Measurements from ENCODE around the gene ELOVL7. TPM values are rescaled to one million over a fixed set of nuclear protein-coding genes. Genes with fewer than 3 reads are reported as not detected.

The ELOVL7 gene
- total and polyA plus RNA-seq, 10 of the 15 experiments (the other 5 are each of a cell fraction or from before 2014, with no cell fraction given) = 0.26 to 1.2 (median 0.92) TPM

- Histone ChIP-seq H2AFZ (ENCODE audit: control insufficient read depth, low read depth, low read length) (no peak overlapping the region), H3K36me3 (ENCODE audit: control insufficient read depth in 2 of 2, insufficient read depth in 2 of 2, low read length in 1 of 2) (no peaks in the 10 kb centered on the region), H3K4me3 (no peak overlapping the region), H3K79me2 (ENCODE audit: control insufficient read depth, insufficient read depth, low read length) (no peaks in the 10 kb centered on the region), H3K27me3 (replicated peaks in 1 of 2; ENCODE audit: control insufficient read depth in 2 of 2, insufficient read depth in 2 of 2, low read length in 1 of 2) (no peaks in the 10 kb centered on the region), H3K27ac (ENCODE audit: control insufficient read depth, insufficient read depth) (no peak overlapping the region), H3K9me3 (replicated peaks; ENCODE audit: control insufficient read depth, insufficient read depth, low read length) (no peaks in the 10 kb centered on the region; the same call in 2 of the 3 replicates), H3K9ac (ENCODE audit: control insufficient read depth, insufficient read depth, low read length) (no peak overlapping the region), H3K4me1 (ENCODE audit: control insufficient read depth, insufficient read depth, low read length) (no peaks in the 10 kb centered on the region), H3K4me2 (ENCODE audit: control insufficient read depth, insufficient read depth) (no peak overlapping the region), H4K20me1 (ENCODE audit: control insufficient read depth, insufficient read depth) (no peaks in the 10 kb centered on the region)
- CTCF ChIA-PET = no interaction called here
- FAIRE-seq (no peak), DNase-seq (ENCODE audit: low read depth, low spot score) (no peak), ATAC-seq (no peak)
- POLR2A ChIA-PET = no interaction called here
- intact Hi-C loops (cut with micrococcal nuclease; ENCODE audit: unreplicated experiment) = no loop called here
- WGBS (ENCODE audit: insufficient coverage, insufficient replicate concordance, low lambda C conversion rate, missing lambda C conversion rate) = 86% methylated on average over 2 of the region's 2 CpGs
- RAD21 ChIA-PET (ENCODE audit: unreplicated experiment) = no interaction called here
- TF ChIP-seq ZNF217 (IDR thresholded peaks at IDR 0.05) (no peak), ZNF207 (IDR thresholded peaks at IDR 0.05; ENCODE audit: borderline replicate concordance) (no peak), TCF7 (IDR thresholded peaks at IDR 0.05; ENCODE audit: borderline replicate concordance) (no peak), PAX8 (IDR thresholded peaks at IDR 0.05) (no peak), FOS (IDR thresholded peaks at IDR 0.05; ENCODE audit: borderline replicate concordance, extremely low read depth, insufficient read length) (no peak), REST (IDR thresholded peaks at IDR 0.05; ENCODE audit: low read depth, low read length) (no peak), HDAC2 (IDR thresholded peaks at IDR 0.05) (no peak), IKZF1 (conservative IDR thresholded peaks at IDR 0.05) (no peak), CHD4 (IDR thresholded peaks at IDR 0.05) (no peak), RBBP5 (conservative IDR thresholded peaks at IDR 0.05) (no peak), TARDBP (IDR thresholded peaks at IDR 0.05; ENCODE audit: borderline replicate concordance) (no peak)
- TF ChIP-seq, protein P1, sequence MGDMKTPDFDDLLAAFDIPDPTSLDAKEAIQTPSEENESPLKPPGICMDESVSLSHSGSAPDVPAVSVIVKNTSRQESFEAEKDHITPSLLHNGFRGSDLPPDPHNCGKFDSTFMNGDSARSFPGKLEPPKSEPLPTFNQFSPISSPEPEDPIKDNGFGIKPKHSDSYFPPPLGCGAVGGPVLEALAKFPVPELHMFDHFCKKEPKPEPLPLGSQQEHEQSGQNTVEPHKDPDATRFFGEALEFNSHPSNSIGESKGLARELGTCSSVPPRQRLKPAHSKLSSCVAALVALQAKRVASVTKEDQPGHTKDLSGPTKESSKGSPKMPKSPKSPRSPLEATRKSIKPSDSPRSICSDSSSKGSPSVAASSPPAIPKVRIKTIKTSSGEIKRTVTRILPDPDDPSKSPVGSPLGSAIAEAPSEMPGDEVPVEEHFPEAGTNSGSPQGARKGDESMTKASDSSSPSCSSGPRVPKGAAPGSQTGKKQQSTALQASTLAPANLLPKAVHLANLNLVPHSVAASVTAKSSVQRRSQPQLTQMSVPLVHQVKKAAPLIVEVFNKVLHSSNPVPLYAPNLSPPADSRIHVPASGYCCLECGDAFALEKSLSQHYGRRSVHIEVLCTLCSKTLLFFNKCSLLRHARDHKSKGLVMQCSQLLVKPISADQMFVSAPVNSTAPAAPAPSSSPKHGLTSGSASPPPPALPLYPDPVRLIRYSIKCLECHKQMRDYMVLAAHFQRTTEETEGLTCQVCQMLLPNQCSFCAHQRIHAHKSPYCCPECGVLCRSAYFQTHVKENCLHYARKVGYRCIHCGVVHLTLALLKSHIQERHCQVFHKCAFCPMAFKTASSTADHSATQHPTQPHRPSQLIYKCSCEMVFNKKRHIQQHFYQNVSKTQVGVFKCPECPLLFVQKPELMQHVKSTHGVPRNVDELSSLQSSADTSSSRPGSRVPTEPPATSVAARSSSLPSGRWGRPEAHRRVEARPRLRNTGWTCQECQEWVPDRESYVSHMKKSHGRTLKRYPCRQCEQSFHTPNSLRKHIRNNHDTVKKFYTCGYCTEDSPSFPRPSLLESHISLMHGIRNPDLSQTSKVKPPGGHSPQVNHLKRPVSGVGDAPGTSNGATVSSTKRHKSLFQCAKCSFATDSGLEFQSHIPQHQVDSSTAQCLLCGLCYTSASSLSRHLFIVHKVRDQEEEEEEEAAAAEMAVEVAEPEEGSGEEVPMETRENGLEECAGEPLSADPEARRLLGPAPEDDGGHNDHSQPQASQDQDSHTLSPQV (IDR thresholded peaks at IDR 0.05) = no peak
- SMC1A ChIA-PET (ENCODE audit: uncharacterized antibody, unreplicated experiment) = no interaction called here
- in situ Hi-C loops (cut with MboI) = no loop called here
- BruUV-seq (replicated peaks) = no TSS peak
Observed at GRCh38 chr5:60779466-60779865, 64.6 kb downstream of the ELOVL7 start.
